Activated CD4-positive, CD25-positive, alpha-beta regulatory T cell (primary cell): ENCODE results near the gene MORN4.

Experiments
- DNase-seq, 4 experiments: peaks; one replicate each; lab custom pipeline; 2025; lab: John Stamatoyannopoulos, UW

The MORN4 gene

DNA sequence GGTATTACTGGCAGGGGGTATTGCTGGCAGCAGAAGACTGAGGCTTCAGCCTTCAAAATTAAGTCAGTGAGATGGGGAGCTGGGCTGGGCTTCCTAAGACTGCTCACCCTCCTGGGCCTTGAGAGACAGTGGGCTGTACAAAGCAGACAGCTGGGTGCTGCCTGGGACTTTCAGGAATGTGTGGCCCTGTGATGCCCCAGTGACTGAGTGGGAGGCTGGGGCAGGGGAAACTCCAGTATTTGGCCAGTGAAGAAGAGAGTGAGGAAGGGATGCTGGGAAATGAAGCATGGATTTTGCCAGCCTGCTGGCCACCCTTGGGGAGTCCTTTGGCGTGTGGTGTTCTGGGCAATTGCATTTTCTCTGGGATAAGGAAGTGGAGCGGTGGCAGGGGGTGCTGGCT lies 60.3 kb downstream of the MORN4 start:
- no peak for DNase-seq

DNA sequence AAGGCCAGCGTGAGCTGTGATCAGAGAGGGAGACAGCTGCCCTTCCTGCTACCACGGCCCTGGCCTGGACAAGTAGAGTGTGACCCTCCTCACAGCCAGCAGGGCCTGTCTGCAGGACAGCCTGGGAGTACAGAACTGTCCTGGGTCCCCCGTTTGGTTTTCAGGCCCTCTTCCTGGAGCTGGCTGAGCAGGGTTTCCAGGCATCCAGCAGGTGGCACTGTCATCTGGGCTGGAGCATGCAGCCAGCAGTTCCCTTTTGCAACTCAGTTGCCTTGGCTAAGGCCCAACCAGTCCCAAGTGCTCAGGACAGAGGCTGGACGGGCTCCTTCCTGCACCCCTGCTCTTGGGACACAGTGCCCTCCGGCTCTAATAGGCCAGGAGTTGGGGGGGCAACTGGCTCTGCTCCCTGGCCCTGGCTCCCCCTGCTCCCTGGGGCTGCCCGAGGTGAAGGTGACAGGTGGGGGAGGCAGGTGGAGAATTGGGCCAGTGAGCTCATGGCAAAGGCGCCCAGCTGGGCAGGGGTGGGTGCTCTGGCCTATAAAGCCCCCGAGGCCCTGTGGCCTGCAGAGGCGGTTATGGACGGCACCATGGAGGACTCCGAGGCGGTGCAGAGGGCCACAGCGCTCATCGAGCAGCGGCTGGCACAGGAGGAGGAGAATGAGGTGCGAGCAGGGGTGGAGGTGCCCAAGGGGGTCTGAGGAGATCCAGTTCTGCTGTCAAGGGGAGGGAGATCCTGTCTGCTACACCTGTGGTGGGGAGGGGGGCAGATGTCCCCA lies 60.9 kb downstream of the MORN4 start, which contains the start of gene ANKRD2:
TSS of gene ANKRD2 (plus strand) at position 566 of the 776 bp plus-strand sequence. CDS start at position 576, 10 bp downstream.
- DNase-seq = peak; percentile 11 to 26 (median 15)

DNA sequence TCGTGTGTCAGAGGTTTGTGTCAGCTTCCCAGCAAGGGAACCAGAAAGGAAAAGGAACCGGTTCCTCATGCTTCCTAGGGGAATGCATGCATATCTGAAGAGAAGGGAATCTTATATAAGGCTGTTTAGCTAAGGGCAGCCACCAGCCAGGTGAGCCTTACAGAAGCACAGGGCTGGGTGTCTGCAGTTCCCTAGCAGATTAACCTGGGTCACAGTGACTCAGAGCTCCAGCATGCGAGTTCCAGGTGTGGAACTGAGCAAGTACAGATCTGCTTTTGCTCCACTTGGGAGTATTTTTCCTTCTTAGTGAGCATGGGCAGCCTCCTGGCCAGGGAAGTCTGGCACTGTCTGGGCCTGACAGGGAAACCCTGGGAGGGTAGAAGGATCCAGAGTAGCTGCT lies 61.7 kb downstream of the MORN4 start:
- no peak for DNase-seq

DNA sequence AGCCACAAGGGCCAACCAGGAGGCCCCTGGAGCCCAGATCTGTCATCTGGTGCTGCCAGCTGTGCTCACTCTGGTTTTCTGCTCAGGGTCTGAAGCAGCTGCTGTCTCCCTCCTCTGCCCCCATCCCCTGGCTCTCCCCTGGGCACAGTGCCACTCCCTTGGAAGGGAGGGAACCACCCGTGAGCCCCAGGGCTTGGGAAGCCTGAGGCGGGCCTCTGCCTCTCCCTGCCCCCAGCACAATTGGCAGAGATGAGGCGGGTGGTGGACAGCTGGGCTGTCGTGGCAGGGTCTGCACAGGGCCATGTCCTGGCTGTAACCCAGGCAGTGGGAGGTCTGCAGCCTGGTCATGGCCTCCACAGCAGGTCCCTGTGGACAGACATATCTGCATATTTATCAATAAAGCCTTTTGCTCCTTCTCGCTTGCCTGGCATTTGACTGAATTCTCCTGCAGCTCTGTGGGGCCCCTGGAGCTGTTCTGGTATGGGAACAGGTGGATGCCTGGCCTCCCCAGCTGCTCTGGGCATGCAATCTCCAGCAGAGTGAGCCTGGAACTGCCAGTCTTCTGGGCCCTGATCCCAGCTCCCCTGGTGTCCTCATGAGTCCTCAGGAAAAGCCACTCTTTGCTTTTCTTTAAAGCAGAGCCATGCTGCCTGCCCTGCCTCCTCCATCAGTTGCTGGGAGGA lies 62.4 kb downstream of the MORN4 start:
- DNase-seq = no peak

DNA sequence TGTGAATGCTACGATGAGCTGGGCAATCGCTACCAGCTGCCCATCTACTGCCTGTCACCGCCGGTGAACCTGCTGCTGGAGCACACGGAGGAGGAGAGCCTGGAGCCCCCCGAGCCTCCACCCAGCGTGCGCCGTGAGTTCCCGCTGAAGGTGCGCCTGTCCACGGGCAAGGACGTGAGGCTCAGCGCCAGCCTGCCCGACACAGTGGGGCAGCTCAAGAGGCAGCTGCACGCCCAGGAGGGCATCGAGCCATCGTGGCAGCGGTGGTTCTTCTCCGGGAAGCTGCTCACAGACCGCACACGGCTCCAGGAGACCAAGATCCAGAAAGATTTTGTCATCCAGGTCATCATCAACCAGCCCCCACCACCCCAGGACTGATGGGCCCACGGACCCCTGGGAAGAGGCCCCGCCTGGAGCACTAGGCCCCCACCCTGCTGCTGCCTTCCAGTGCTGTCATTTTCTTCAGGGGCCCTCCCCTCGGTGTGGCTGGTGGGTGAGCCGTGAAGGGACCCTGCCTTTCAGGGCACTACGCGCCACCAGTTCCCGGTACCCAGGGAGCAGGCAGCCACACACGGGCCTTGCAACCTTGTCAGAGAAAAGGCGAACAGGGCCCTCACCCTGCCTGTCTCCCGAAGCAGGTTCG lies 63.0 kb downstream of the MORN4 start:
- DNase-seq = no peak

DNA sequence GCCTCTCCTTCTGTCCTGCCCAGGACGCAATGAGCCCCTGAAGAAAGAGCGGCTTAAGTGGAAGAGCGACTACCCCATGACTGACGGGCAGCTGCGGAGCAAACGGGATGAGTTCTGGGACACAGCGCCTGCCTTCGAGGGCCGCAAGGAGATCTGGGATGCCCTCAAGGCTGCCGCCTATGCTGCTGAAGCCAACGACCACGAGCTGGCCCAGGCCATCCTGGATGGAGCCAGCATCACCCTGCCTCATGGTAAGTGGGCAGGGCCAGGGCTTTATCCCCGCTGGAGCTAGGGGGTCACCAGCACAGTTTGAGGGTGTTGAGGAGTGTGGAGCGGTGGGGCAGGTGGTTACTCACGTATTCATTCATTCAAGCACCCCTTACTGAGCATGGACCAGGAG lies 65.4 kb downstream of the MORN4 start:
- no peak for DNase-seq

DNA sequence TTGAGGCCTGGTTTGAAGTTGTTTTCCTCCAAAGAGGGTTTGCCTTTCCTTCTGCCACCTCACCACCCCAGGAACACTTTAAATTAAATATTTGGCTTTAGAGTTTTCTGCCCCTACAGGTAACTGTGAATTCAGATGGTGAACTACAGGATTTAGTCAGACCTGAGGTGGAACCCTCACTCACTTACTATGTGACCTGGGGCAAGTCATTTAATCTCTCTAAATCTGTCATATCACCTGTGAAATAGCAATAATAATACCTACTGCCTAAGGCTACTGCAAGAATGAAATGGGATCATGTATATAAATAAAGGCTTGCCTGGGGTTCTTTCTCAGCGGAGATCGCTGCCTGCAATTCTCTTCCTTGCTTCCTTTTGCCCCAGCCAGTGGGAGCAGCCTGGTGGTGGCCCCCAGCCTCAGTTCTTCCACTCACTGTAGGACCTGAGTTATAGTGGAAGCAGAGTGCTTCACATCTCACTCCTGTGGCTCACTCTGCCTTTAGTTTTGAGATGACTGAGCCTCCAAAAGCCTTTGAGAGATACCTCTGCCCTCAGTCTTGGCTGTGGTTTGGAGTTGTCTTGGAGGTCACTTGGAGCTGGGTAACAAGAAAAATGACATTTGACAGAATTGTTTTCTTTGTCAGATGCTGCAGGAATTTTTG lies 66.8 kb downstream of the MORN4 start:
- no peak for DNase-seq

DNA sequence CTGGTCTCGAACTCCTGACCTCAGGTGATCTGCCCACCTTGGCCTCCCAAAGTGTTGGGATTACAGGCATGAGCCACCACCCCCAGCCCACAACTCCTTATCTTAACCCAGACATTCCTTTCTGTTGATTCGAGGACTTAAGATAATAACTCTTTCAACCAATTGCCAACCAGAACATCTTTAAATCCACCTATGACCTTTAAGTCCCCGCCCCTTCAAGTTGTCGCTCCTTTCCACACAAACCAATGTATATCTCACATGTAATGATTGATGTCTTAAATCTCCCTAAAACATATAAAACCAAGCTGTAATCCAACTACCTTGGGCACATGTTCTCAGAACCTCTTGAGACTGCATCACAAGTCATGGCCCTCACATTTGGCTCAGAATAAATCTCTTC lies 68.5 kb downstream of the MORN4 start:
- DNase-seq = no peak
